Activated B cell treated with CpG ODN at 0.5 μM for 24 hours (primary cell): ENCODE data around the gene ARRB2. TPM values are rescaled to one million over a fixed set of nuclear protein-coding genes. Genes with fewer than 3 reads are reported as not detected.
A peak's percentile ranks its signal among the peaks of the same experiment; 100 is the strongest.

Source experiments
- ATAC-seq: fragments of 200-7000 bp; cut with Tn5 transposase; one replicate; pipeline ENCODE4 v1.10.0; 2021; ENCODE audit warnings: low read depth, mild to moderate bottlenecking, moderate library complexity
- CTCF ChIA-PET: fragments of 350-600 bp; sonication (Branson Sonifier 250); formaldehyde crosslinking; loops from one replicate; lab custom pipeline; 2021; ENCODE audit warnings: antibody characterized with exemption; lab: Charles Lee
- POLR2A ChIA-PET: fragments of 350-600 bp; sonication (Branson Sonifier 250); formaldehyde crosslinking; loops from one replicate; lab custom pipeline; 2021; ENCODE audit warnings: antibody characterized with exemption; lab: Charles Lee
- DNase-seq: peaks from one replicate; pipeline ENCODE4 v3.0.0; 2022
- H3K27ac Mint-ChIP-seq: one replicate; pipeline ENCODE4 v1.8.0; 2020; ENCODE audit warnings: mixed read lengths
- H3K27me3 Mint-ChIP-seq: one replicate; pipeline ENCODE4 v1.8.0; 2021; ENCODE audit warnings: mixed read lengths
- H3K36me3 Mint-ChIP-seq: one replicate; pipeline ENCODE4 v1.8.0; 2021; ENCODE audit warnings: low read depth, mixed read lengths
- H3K4me1 Mint-ChIP-seq: one replicate; pipeline ENCODE4 v1.8.0; 2021; ENCODE audit warnings: mixed read lengths
- H3K4me3 Mint-ChIP-seq: one replicate; pipeline ENCODE4 v1.8.0; 2020; ENCODE audit warnings: mild to moderate bottlenecking, mixed read lengths
- H3K9me3 Mint-ChIP-seq: one replicate; pipeline ENCODE4 v1.8.0; 2020; ENCODE audit warnings: mixed read lengths
- intact Hi-C: fragments of 100-400 bp; cut with micrococcal nuclease; formaldehyde crosslinking; loops from one replicate; pipeline ENCODE4 v1.15.1; 2024
- total RNA-seq: library from RNA; stranded (reverse); gene quantifications from 2 replicates; pipeline ENCODE4 v1.2.3, GENCODE V29; 2022
- TF ChIP-seq, protein P1 (sequence below): fragments of 200-600 bp; IDR thresholded peaks from one replicate; pipeline ENCODE4 v1.8.0; 2022; ENCODE audit warnings: antibody characterized with exemption, mild to moderate bottlenecking

The ARRB2 gene
- total RNA-seq, 1 donor from 2014 or later, result 52.0 TPM

DNA sequence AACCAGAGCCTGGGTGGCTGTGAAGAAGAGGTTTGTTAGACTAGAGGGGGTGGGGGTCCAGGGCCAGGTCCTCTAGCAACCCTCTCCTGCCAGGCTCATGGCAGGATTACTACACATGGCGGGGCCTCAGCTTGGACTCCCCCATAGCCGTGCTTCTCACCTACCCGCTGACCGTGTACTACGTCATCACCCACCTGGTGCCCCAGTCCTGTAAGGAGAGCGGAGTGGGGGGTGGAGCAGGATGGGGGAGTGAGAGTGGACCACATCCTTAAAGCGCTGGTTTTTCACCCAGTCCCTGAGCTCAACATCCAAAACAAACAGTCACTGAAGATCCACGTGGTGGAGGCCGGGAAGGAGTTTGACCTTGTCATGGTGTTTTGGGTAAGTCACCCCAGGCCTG, 33.5 kb downstream of the ARRB2 start:
- H3K4me3 Mint-ChIP-seq, result no peak overlapping the region
- peaks cover 22% of the 10 kb centered on the region for H3K4me1 Mint-ChIP-seq
- H3K36me3 Mint-ChIP-seq, result no peaks in the 10 kb centered on the region
- ChIA-PET CTCF (no interaction called here), POLR2A (no interaction called here)
- H3K9me3 Mint-ChIP-seq, result no peaks in the 10 kb centered on the region
- intact Hi-C loops, result no loop called here
- H3K27me3 Mint-ChIP-seq, result peaks cover 12% of the 10 kb centered on the region
- TF ChIP-seq, protein P1, sequence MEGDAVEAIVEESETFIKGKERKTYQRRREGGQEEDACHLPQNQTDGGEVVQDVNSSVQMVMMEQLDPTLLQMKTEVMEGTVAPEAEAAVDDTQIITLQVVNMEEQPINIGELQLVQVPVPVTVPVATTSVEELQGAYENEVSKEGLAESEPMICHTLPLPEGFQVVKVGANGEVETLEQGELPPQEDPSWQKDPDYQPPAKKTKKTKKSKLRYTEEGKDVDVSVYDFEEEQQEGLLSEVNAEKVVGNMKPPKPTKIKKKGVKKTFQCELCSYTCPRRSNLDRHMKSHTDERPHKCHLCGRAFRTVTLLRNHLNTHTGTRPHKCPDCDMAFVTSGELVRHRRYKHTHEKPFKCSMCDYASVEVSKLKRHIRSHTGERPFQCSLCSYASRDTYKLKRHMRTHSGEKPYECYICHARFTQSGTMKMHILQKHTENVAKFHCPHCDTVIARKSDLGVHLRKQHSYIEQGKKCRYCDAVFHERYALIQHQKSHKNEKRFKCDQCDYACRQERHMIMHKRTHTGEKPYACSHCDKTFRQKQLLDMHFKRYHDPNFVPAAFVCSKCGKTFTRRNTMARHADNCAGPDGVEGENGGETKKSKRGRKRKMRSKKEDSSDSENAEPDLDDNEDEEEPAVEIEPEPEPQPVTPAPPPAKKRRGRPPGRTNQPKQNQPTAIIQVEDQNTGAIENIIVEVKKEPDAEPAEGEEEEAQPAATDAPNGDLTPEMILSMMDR, result no peak
- DNase-seq (no peak), ATAC-seq (no peak)
- no peak overlapping the region for H3K27ac Mint-ChIP-seq

GRCh38 chr17:4744999-4745969, 34.9 kb downstream of the ARRB2 start:
- Mint-ChIP-seq H3K27me3 (peaks cover 17% of the 10 kb centered on the region), H3K4me3 (no peak overlapping the region), H3K27ac (no peak overlapping the region), H3K9me3 (no peaks in the 10 kb centered on the region), H3K36me3 (no peaks in the 10 kb centered on the region), H3K4me1 (peaks cover 16% of the 10 kb centered on the region)
- POLR2A ChIA-PET, result no interaction called here
- intact Hi-C loops, result no loop called here
- CTCF ChIA-PET, result no interaction called here
- ATAC-seq, result no peak
- DNase-seq, result no peak
- TF ChIP-seq, protein P1, result no peak

DNA sequence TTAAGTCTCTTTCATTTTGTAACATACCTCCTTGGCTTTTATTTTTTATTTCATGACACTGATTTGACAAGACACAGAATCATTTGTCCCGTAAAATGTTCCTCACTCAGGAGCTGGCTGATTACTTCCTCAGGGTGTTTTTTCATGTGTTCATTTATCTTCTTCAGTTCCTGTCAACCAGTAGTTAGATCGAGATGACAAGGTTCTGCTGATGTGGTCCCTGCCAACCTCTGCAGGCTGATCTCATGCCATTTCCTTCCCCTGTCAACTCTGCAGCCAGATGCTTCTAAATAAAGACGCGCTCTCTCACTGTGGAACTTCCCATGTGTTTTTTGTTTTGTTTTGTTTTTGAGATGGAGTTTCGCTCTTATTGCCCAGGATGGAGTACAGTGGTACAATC, 37.4 kb downstream of the ARRB2 start:
- Mint-ChIP-seq H3K4me1 (peaks cover 13% of the 10 kb centered on the region), H3K9me3 (no peaks in the 10 kb centered on the region), H3K4me3 (peak overlapping the region; percentile 55), H3K27me3 (peaks cover 22% of the 10 kb centered on the region), H3K36me3 (no peaks in the 10 kb centered on the region), H3K27ac (no peak overlapping the region)
- DNase-seq, result no peak
- ChIA-PET POLR2A (interaction anchor here (0.7 kb wide), 1 partner anchor 396 kb away, joined by 5 read pairs; no protein-coding TSS in a partner anchor), CTCF (no interaction called here)
- TF ChIP-seq, protein P1, result no peak
- intact Hi-C loops, result no loop called here
- peak; percentile 61 for ATAC-seq

DNA sequence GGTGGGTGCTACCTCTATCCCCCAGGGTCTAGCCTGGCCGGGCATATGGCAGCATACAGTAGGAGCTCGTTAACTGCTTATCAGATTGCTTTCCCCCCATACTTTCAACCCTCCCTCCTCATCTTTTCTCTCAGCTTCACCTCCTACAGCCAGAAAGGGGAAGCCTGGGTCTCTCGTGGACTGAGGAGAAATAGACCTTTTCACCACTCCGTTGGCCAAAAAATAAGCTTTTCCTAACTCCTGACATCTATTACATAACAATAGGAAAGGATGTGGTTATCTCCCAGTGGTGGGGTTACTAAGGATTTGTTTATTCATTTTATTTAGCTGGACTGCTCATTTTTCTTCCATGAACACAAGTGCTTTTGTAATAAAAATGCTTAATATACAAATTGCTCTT, 38.3 kb downstream of the ARRB2 start:
- ATAC-seq, result no peak
- intact Hi-C loops, result no loop called here
- no peak for DNase-seq
- H3K36me3 Mint-ChIP-seq, result no peaks in the 10 kb centered on the region
- peaks cover 13% of the 10 kb centered on the region for H3K4me1 Mint-ChIP-seq
- no peaks in the 10 kb centered on the region for H3K9me3 Mint-ChIP-seq
- ChIA-PET POLR2A (no interaction called here), CTCF (no interaction called here)
- peaks cover 23% of the 10 kb centered on the region for H3K27me3 Mint-ChIP-seq
- TF ChIP-seq, protein P1, result no peak
- no peak overlapping the region for H3K4me3 Mint-ChIP-seq
- no peak overlapping the region for H3K27ac Mint-ChIP-seq

GRCh38 chr17:4750606-4751005, 40.2 kb downstream of the ARRB2 start:
- ChIA-PET CTCF (no interaction called here), POLR2A (no interaction called here)
- TF ChIP-seq, protein P1, result no peak
- no peak overlapping the region for H3K27ac Mint-ChIP-seq
- peaks cover 13% of the 10 kb centered on the region for H3K4me1 Mint-ChIP-seq
- DNase-seq (no peak), ATAC-seq (no peak)
- peaks cover 24% of the 10 kb centered on the region for H3K27me3 Mint-ChIP-seq
- no peak overlapping the region for H3K4me3 Mint-ChIP-seq
- intact Hi-C loops, result no loop called here
- H3K36me3 Mint-ChIP-seq, result no peaks in the 10 kb centered on the region
- no peaks in the 10 kb centered on the region for H3K9me3 Mint-ChIP-seq
